GM23338 (cell line): Measurements from ENCODE around the gene CA7. TPM values are rescaled to one million over a fixed set of nuclear protein-coding genes. Genes with fewer than 3 reads are reported as not detected.

Experiments
- CTCF ChIP-seq, 2 experiments: fragments of 200-600 bp in 1 of 2; sonication (generic) in 1 of 2; conservative IDR thresholded peaks; 2 replicates each; pipeline versions ENCODE4 v1.5.1 to v1.6.1; 2016 to 2017; ENCODE audit warnings: antibody characterized with exemption in 2 of 2, low read depth in 2 of 2, mild to moderate bottlenecking in 2 of 2, moderate library complexity in 1 of 2
- EZH2phosphoT487 ChIP-seq: fragments of 200-600 bp; sonication (generic); IDR thresholded peaks from one replicate; pipeline ENCODE4 v1.8.1; 2018; ENCODE audit warnings: antibody characterized with exemption; ENCODE audit not compliant: unreplicated experiment
- JUNB ChIP-seq: IDR thresholded peaks from one replicate; pipeline ENCODE4 v1.6.1; 2016; ENCODE audit warnings: antibody characterized with exemption; ENCODE audit not compliant: unreplicated experiment
- ZNF331 ChIP-seq: fragments of 250-450 bp; sonication (Bioruptor Pico); IDR thresholded peaks from 2 replicates; pipeline ENCODE4 v1.5.0; 2020; ENCODE audit warnings: low read depth, mild to moderate bottlenecking, moderate library complexity
- ZNF462 ChIP-seq: fragments of 250-450 bp; sonication (Bioruptor Pico); IDR thresholded peaks from 2 replicates; pipeline ENCODE4 v1.5.0; 2020; ENCODE audit warnings: mild to moderate bottlenecking, moderate library complexity
- polyA plus RNA-seq: library from polyadenylated mRNA; unstranded; fragments of >200 nt; fragmentation: Nextera tagmentation; extraction: Ambion mirVana; gene quantifications from 2 replicates; pipeline ENCODE4 v1.2.1, GENCODE V29; 2016
- total RNA-seq: library from RNA; depleted of rRNA; stranded (reverse); fragments of >200 nt; shearing (Covaris generic); gene quantifications from 2 replicates; pipeline ENCODE4 v1.2.3, GENCODE V29; 2014; rRNA removed

The CA7 gene
- total and polyA plus RNA-seq, 2 experiments from 2014 or later: 2.1 to 2.8 TPM

GRCh38 chr16:66902648-66903543, 58.7 kb downstream of the CA7 start (continued):
- no peak for TF ChIP-seq ZNF331 (CRISPR knock-in tag)
- no peak for TF ChIP-seq JUNB
- TF ChIP-seq CTCF (conservative IDR thresholded peaks at IDR 0.05; ENCODE audit: low read depth in 2 of 2): no peak
- no peak for TF ChIP-seq ZNF462 (CRISPR knock-in tag)
- TF ChIP-seq EZH2phosphoT487: no peak

Other genes starting within 250 kb of the CA7 start
- 16.4 and 20.0 TPM in 2 replicates for gene CMTM3, start 239.7 kb upstream of the CA7 start, total RNA-seq
- gene CMTM3, start 239.7 kb upstream of the CA7 start, polyA plus RNA-seq: 16.6 and 17.5 TPM in 2 replicates
- 54.1 and 77.0 TPM in 2 replicates for gene CMTM4, start 147.7 kb upstream of the CA7 start, total RNA-seq
- gene CMTM4, start 147.7 kb upstream of the CA7 start, polyA plus RNA-seq: 14.1 and 14.4 TPM in 2 replicates
- gene DYNC1LI2, start 92.8 kb upstream of the CA7 start, total RNA-seq: 73.9 and 113 TPM in 2 replicates
- gene DYNC1LI2, start 92.8 kb upstream of the CA7 start, polyA plus RNA-seq: 73.4 and 85.9 TPM in 2 replicates
- gene TERB1, start 42.8 kb upstream of the CA7 start, total RNA-seq: not detected in 2 replicates
- not detected in 2 replicates for gene TERB1, start 42.8 kb upstream of the CA7 start, polyA plus RNA-seq
- gene NAE1, start 13.4 kb upstream of the CA7 start, total RNA-seq: 139 and 160 TPM in 2 replicates
- 204 and 209 TPM in 2 replicates for gene NAE1, start 13.4 kb upstream of the CA7 start, polyA plus RNA-seq
- 23.2 and 37.9 TPM in 2 replicates for gene PDP2, start 36.1 kb downstream of the CA7 start, total RNA-seq
- gene PDP2, start 36.1 kb downstream of the CA7 start, polyA plus RNA-seq: 8.2 and 9.0 TPM in 2 replicates
- gene CDH16, start 74.5 kb downstream of the CA7 start, total RNA-seq: not detected in 2 replicates
- gene CDH16, start 74.5 kb downstream of the CA7 start, polyA plus RNA-seq: not detected in 2 replicates
- gene RRAD, start 81.1 kb downstream of the CA7 start, total RNA-seq: not detected in 2 replicates
- gene RRAD, start 81.1 kb downstream of the CA7 start, polyA plus RNA-seq: 0.18 and 0.52 TPM in 2 replicates
- gene CIAO2B, start 90.0 kb downstream of the CA7 start, total RNA-seq: 85.0 and 92.4 TPM in 2 replicates
- 181 and 189 TPM in 2 replicates for gene CIAO2B, start 90.0 kb downstream of the CA7 start, polyA plus RNA-seq
- gene CES2, start 91.1 kb downstream of the CA7 start, total RNA-seq: 8.2 and 9.3 TPM in 2 replicates
- gene CES2, start 91.1 kb downstream of the CA7 start, polyA plus RNA-seq: 4.3 and 5.0 TPM in 2 replicates
- 0.66 and 1.0 TPM in 2 replicates for gene CES3, start 116.9 kb downstream of the CA7 start, total RNA-seq
- 0.55 and 0.92 TPM in 2 replicates for gene CES3, start 116.9 kb downstream of the CA7 start, polyA plus RNA-seq
- 0.10 and 0.39 TPM in 2 replicates for gene CES4A, start 144.2 kb downstream of the CA7 start, total RNA-seq
- 0.16 and 0.42 TPM in 2 replicates for gene CES4A, start 144.2 kb downstream of the CA7 start, polyA plus RNA-seq
- gene CBFB, start 184.7 kb downstream of the CA7 start, total RNA-seq: 26.9 and 27.8 TPM in 2 replicates
- gene CBFB, start 184.7 kb downstream of the CA7 start, polyA plus RNA-seq: 26.1 and 31.0 TPM in 2 replicates